ENCODE data around the gene SLC6A19. TPM values are rescaled to one million over a fixed set of nuclear protein-coding genes. Genes with fewer than 3 reads are reported as not detected.

Gene SLC6A19
- total RNA-seq, 1 experiment from 2014 or later, result 0.29 TPM

GRCh38 chr5:1180096-1180495 is 21.3 kb upstream of the SLC6A19 start:
- DNase-seq, result no peak
- no peak overlapping the region for H3K4me3 ChIP-seq (ENCODE audit: low read depth, low read length)
- H3K4me1 ChIP-seq, result peaks cover 55% of the 10 kb centered on the region
- no peaks in the 10 kb centered on the region for H3K27me3 Mint-ChIP-seq (ENCODE audit: insufficient read depth, unreplicated experiment)
- peaks cover 8% of the 10 kb centered on the region for H3K4me1 Mint-ChIP-seq (ENCODE audit: low read depth, unreplicated experiment)
- no peak for TF ChIP-seq CTCF (IDR thresholded peaks at IDR 0.05; ENCODE audit: insufficient read depth in 1 of 2, low read depth in 1 of 2, low read length in 1 of 2, severe bottlenecking in 1 of 2, unreplicated experiment in 1 of 2)
- intact Hi-C loops (cut with micrococcal nuclease; ENCODE audit: unreplicated experiment), result no loop called here
- H3K4me3 Mint-ChIP-seq (ENCODE audit: unreplicated experiment), result no peak overlapping the region
- no peaks in the 10 kb centered on the region for H3K36me3 ChIP-seq (ENCODE audit: control insufficient read depth, insufficient read depth, low read length)
- no peaks in the 10 kb centered on the region for H3K36me3 Mint-ChIP-seq (ENCODE audit: insufficient read depth, unreplicated experiment)
- no peak overlapping the region for H3K27ac Mint-ChIP-seq (ENCODE audit: unreplicated experiment)
- BruUV-seq (replicated peaks), result no TSS peak
- H3K9me3 Mint-ChIP-seq (ENCODE audit: unreplicated experiment), result no peaks in the 10 kb centered on the region
- ChIA-PET POLR2A (no interaction called here), CTCF (no interaction called here)
- H3K27me3 ChIP-seq (replicated peaks; ENCODE audit: control insufficient read depth, insufficient read depth, low read length), result no peaks in the 10 kb centered on the region
- no peaks in the 10 kb centered on the region for H3K9me3 ChIP-seq

- Mint-ChIP-seq H3K4me3 (ENCODE audit: unreplicated experiment) (no peak overlapping the region), H3K27ac (ENCODE audit: unreplicated experiment) (no peak overlapping the region), H3K4me1 (ENCODE audit: low read depth, unreplicated experiment) (peaks cover 9% of the 10 kb centered on the region), H3K9me3 (ENCODE audit: unreplicated experiment) (no peaks in the 10 kb centered on the region), H3K27me3 (ENCODE audit: insufficient read depth, unreplicated experiment) (no peaks in the 10 kb centered on the region), H3K36me3 (ENCODE audit: insufficient read depth, unreplicated experiment) (no peaks in the 10 kb centered on the region)
- intact Hi-C loops (cut with micrococcal nuclease; ENCODE audit: unreplicated experiment), result no loop called here
- no peaks in the 10 kb centered on the region for H3K36me3 ChIP-seq (ENCODE audit: control insufficient read depth, insufficient read depth, low read length)
- TF ChIP-seq CTCF (IDR thresholded peaks at IDR 0.05; ENCODE audit: insufficient read depth in 1 of 2, low read depth in 1 of 2, low read length in 1 of 2, severe bottlenecking in 1 of 2, unreplicated experiment in 1 of 2), result no peak
- no peaks in the 10 kb centered on the region for H3K27me3 ChIP-seq (replicated peaks; ENCODE audit: control insufficient read depth, insufficient read depth, low read length)
- DNase-seq, result no peak
- POLR2A ChIA-PET, result no interaction called here
- H3K4me1 ChIP-seq, result peaks cover 62% of the 10 kb centered on the region
- BruUV-seq (replicated peaks), result no TSS peak
- no peak overlapping the region for H3K4me3 ChIP-seq (ENCODE audit: low read depth, low read length)
- H3K9me3 ChIP-seq, result no peaks in the 10 kb centered on the region
- CTCF ChIA-PET, result interaction anchor here (0.8 to 1.4 kb wide), 2 partner anchors 24 to 464 kb away, joined by 3 to 4 read pairs; no protein-coding TSS in a partner anchor
Observed at GRCh38 chr5:1180841-1181271, 20.5 kb upstream of the SLC6A19 start.

- Histone ChIP-seq H3K4me3 (ENCODE audit: low read depth, low read length) (no peak overlapping the region; the same call in 1 of the 2 replicates), H3K36me3 (ENCODE audit: control insufficient read depth, insufficient read depth, low read length) (no peaks in the 10 kb centered on the region), H3K27me3 (replicated peaks; ENCODE audit: control insufficient read depth, insufficient read depth, low read length) (no peaks in the 10 kb centered on the region), H3K4me1 (peaks cover 69% of the 10 kb centered on the region), H3K9me3 (no peaks in the 10 kb centered on the region)
- CTCF ChIA-PET, result interaction anchor here (0.8 to 2.6 kb wide), 4 partner anchors 14 to 463 kb away, joined by 3 to 21 read pairs (median 6); no protein-coding TSS in a partner anchor
- POLR2A ChIA-PET, result no interaction called here
- no peak overlapping the region for H3K4me3 Mint-ChIP-seq (ENCODE audit: unreplicated experiment)
- no peaks in the 10 kb centered on the region for H3K9me3 Mint-ChIP-seq (ENCODE audit: unreplicated experiment)
- peaks cover 16% of the 10 kb centered on the region for H3K4me1 Mint-ChIP-seq (ENCODE audit: low read depth, unreplicated experiment)
- no peaks in the 10 kb centered on the region for H3K27me3 Mint-ChIP-seq (ENCODE audit: insufficient read depth, unreplicated experiment)
- no peak overlapping the region for H3K27ac Mint-ChIP-seq (ENCODE audit: unreplicated experiment)
- no peak for TF ChIP-seq CTCF (IDR thresholded peaks at IDR 0.05; ENCODE audit: insufficient read depth in 1 of 2, low read depth in 1 of 2, low read length in 1 of 2, severe bottlenecking in 1 of 2, unreplicated experiment in 1 of 2)
- DNase-seq, result no peak
- BruUV-seq (replicated peaks), result no TSS peak
- H3K36me3 Mint-ChIP-seq (ENCODE audit: insufficient read depth, unreplicated experiment), result no peaks in the 10 kb centered on the region
- intact Hi-C loops (cut with micrococcal nuclease; ENCODE audit: unreplicated experiment), result loop anchor here (1.0 kb wide), 1 partner anchor 23 kb away; no protein-coding TSS in a partner anchor
Observed at GRCh38 chr5:1181451-1182359, 19.7 kb upstream of the SLC6A19 start.

Measured in Caco-2 (cell line).